ENCODE data around the gene ABHD4. TPM values are rescaled to one million over a fixed set of nuclear protein-coding genes. Genes with fewer than 3 reads are reported as not detected.

Gene ABHD4
- total RNA-seq, 4 donors from 2014 or later: 17.5 to 41.1 (median 23.1) TPM

DNA sequence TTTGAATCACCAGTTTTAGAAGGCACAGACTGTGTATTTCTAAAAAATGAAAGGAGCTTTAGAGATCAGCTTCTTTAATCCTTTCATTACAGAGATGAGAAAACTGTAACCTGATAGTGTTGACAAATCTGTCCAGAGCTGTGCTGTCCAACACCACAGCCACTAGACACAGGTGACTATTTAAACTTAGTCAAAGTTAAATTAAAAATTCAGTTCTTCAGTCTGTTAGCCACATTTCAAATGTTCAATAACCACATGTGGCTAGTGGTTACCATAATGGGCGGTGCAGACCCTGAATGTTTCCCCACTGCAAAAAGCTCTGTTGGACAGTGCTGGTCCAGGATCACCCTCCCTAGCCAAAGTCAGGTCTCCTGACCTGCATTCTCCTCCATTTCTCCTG is 30.7 kb upstream of the ABHD4 start:
- WGBS, 2 donors (ENCODE audit: low coverage in 1 of 2): 62% methylated on average over 1 of the region's 1 CpG; no CpG with 5 or more reads in 1 of the 2 donors
- TF ChIP-seq POLR2AphosphoS5 (IDR thresholded peaks at IDR 0.05): no peak
- TF ChIP-seq EP300 (IDR thresholded peaks at IDR 0.05; ENCODE audit: low read depth): no peak
- no peaks in the 10 kb centered on the region for H3K27me3 ChIP-seq
- H3K4me1 ChIP-seq: peaks cover 7 to 48% (median 21%) of the 10 kb centered on the region in 4 donors
- H3K9me3 ChIP-seq: no peaks in the 10 kb centered on the region
- H3K27ac ChIP-seq: peak overlapping the region; percentile 49 to 85 (median 70)
- intact Hi-C loops (cut with DNase I; ENCODE audit: low total_unique reads) (no loop called here), in situ Hi-C loops (cut with MboI; ENCODE audit: low pct_ligation_motif_present in 1 of 4, low pct_unique_long_range_greater_than_20kb in 1 of 4, low sequenced_read_pairs in 3 of 4) (loop anchor here in 3 of 4 donors (5.0 to 25.0 kb wide), 5 partner anchors 77 to 295 kb away; partner anchors contain the start of genes LRP10 (in 2 of the 3) and OR6J1 (in 1 of the 3))
- no peak overlapping the region for H3K4me3 ChIP-seq
- DNase-seq: no peak
- H3K36me3 ChIP-seq: peaks cover 0 to 17% (median 4%) of the 10 kb centered on the region in 4 donors

DNA sequence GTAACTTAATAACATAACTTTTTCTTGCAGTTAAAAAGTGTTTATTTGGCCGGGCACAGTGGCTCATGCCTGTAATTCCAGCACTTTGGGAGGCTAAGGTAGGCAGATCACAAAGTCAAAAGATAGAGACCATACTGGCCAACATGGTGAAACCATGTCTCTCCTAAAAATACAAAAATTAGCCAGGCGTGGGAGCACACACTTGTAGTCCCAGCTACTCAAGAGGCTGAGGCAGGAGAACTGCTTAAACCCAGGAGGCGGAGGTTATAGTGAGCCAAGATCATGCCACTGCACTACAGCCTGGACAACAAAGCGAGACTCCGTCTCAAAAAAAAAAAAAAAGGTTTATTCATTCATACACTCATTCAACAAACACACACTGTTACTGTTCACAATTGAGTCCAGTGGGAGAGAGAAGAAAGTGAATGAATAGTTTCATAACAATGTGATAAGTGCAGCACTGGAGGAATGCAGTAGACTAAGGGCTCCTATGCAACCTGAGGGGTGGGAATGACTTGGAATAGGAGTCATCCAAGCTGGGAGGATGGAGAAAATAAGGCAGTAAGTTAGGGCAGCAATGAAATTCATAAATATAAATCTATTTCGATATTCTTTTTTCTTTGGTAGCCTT is 28.9 kb upstream of the ABHD4 start:
- Histone ChIP-seq H3K9me3 (no peaks in the 10 kb centered on the region), H3K4me3 (no peak overlapping the region), H3K4me1 (peaks cover 5 to 39% (median 15%) of the 10 kb centered on the region in 4 donors), H3K27me3 (no peaks in the 10 kb centered on the region), H3K27ac (peak overlapping the region; percentile 8 to 63 (median 52)), H3K36me3 (peaks cover 0 to 23% (median 6%) of the 10 kb centered on the region in 4 donors)
- TF ChIP-seq POLR2A (IDR thresholded peaks at IDR 0.05) (no peak), CTCF (IDR thresholded peaks at IDR 0.05) (no peak), EP300 (IDR thresholded peaks at IDR 0.05; ENCODE audit: low read depth) (no peak), POLR2AphosphoS5 (IDR thresholded peaks at IDR 0.05) (no peak)
- intact Hi-C loops (cut with DNase I; ENCODE audit: low total_unique reads): no loop called here
- in situ Hi-C loops (cut with MboI; ENCODE audit: low pct_ligation_motif_present in 1 of 4, low pct_unique_long_range_greater_than_20kb in 1 of 4, low sequenced_read_pairs in 3 of 4): loop anchor here in 3 of 4 donors (5.0 to 25.0 kb wide), 5 partner anchors 76 to 293 kb away; partner anchors contain the start of genes LRP10 (in 2 of the 3) and OR6J1 (in 1 of the 3)
- WGBS, 2 donors (ENCODE audit: low coverage in 1 of 2): 46 to 82% methylated on average over 3 to 6 of the region's 6 CpGs
- no peak for DNase-seq

DNA sequence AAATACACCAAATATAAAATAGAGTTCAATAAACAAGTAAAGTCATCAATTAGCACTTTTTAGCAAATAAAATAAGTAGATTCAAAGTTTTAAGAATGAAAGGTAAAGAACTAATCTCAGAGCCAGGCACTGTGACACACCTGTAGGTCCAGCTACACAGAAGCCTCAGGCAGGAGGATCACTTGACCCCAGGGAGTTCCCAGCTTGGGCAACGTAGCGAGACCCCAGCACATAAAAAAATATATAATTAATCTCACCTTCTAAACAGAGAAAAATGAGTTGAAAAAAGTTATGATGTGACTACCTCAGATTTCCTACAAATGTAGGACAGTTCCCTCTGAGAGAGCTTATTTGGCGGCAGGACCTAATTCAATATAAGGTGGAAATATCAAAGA is 28.4 kb upstream of the ABHD4 start:
- H3K27ac ChIP-seq: peak overlapping the region; percentile 8 to 63 (median 50)
- H3K4me1 ChIP-seq: peaks cover 5 to 34% (median 14%) of the 10 kb centered on the region in 4 donors
- no peak overlapping the region for H3K4me3 ChIP-seq
- H3K36me3 ChIP-seq: peaks cover 0 to 28% (median 6%) of the 10 kb centered on the region in 4 donors
- no peaks in the 10 kb centered on the region for H3K27me3 ChIP-seq
- H3K9me3 ChIP-seq: no peaks in the 10 kb centered on the region
- no peak for TF ChIP-seq POLR2A (IDR thresholded peaks at IDR 0.05)
- no peak for DNase-seq
- WGBS, 2 donors (ENCODE audit: low coverage in 1 of 2): 62 to 63% methylated on average over 3 of the region's 3 CpGs
- in situ Hi-C loops (cut with MboI; ENCODE audit: low pct_ligation_motif_present in 1 of 4, low pct_unique_long_range_greater_than_20kb in 1 of 4, low sequenced_read_pairs in 3 of 4) (loop anchor here in 3 of 4 donors (5.0 to 25.0 kb wide), 6 partner anchors 75 to 293 kb away; partner anchors contain the start of genes LRP10 (in 2 of the 3) and OR6J1 (in 1 of the 3)), intact Hi-C loops (cut with DNase I; ENCODE audit: low total_unique reads) (no loop called here)

DNA sequence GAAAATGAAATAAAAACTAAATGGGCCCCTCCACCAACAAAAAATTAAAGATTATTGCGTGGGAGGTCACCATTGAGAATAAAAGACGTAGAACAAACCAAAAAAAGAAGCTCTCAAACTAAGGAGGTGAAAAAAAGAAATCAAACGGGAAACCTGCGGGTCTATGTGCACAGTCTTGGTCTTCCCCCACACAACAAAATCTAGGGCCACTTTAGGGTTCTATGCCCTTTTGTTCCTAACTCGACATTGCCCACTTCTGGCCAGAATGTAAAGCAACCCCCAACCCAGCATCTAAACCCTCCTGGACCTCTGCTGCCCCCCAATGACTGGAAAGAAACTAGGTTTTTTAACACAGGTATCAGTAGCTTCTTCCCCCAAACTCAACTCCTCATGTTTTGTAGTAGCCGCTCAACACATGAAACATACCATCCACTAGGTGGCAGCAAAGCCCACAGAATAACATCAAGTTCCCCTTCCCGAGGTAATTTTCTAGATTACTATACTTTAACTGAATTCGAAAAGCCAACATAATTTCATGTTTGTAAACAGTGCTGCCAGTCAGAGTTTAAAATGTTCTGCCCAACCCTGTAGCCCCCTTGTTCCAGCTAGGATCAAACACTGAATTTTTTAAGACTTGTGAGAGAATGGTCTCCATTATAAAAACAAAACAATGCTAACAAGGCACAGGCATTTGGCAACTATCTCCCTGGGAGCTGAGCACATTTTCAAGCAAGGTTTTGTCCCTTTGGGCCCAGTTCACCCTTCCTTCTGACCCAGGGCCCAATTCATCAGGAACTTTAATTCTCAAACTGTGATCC is 27.8 kb upstream of the ABHD4 start:
- in situ Hi-C loops (cut with MboI; ENCODE audit: low pct_ligation_motif_present in 1 of 4, low pct_unique_long_range_greater_than_20kb in 1 of 4, low sequenced_read_pairs in 3 of 4): loop anchor here in 2 of 4 donors (5.0 to 25.0 kb wide), 3 partner anchors 77 to 292 kb away; partner anchors contain the start of gene LRP10 (in 2 of the 2)
- TF ChIP-seq CTCF (IDR thresholded peaks at IDR 0.05) (peak; percentile 74 to 97 (median 88)), EP300 (IDR thresholded peaks at IDR 0.05; ENCODE audit: low read depth) (no peak)
- intact Hi-C loops (cut with DNase I; ENCODE audit: low total_unique reads): no loop called here
- H3K27ac ChIP-seq: peak overlapping the region; percentile 58 to 63 (median 58)
- no peak overlapping the region for H3K4me3 ChIP-seq
- H3K27me3 ChIP-seq: no peaks in the 10 kb centered on the region
- WGBS, 2 donors (ENCODE audit: low coverage in 1 of 2): 15 to 20% methylated on average over 7 to 8 of the region's 8 CpGs
- H3K36me3 ChIP-seq: peaks cover 0 to 30% (median 4%) of the 10 kb centered on the region in 4 donors
- DNase-seq: peak; percentile 81
- H3K4me1 ChIP-seq: peaks cover 5 to 32% (median 11%) of the 10 kb centered on the region in 4 donors
- H3K9me3 ChIP-seq: no peaks in the 10 kb centered on the region

Data from transverse colon (tissue), 4 donors.